HL-60 (cell line): ENCODE results near the gene RYR2.

ENCODE experiments used
- CTCF ChIP-seq: IDR thresholded peaks from one replicate; pipeline ENCODE4 v1.5.1; 2011; ENCODE audit warnings: low read length, control low read depth, inconsistent platforms; ENCODE audit not compliant: insufficient read depth
- GABPA ChIP-seq: IDR thresholded peaks from 2 replicates; pipeline ENCODE4 v1.6.1; 2012; ENCODE audit warnings: low read depth
- POLR2AphosphoS5 ChIP-seq: IDR thresholded peaks from 2 replicates; pipeline ENCODE4 v1.6.1; 2012; ENCODE audit warnings: low read depth
- SPI1 ChIP-seq: IDR thresholded peaks from 2 replicates; pipeline ENCODE4 v1.6.1; 2012; ENCODE audit warnings: low read depth, mild to moderate bottlenecking, borderline replicate concordance

- TF ChIP-seq CTCF (no peak), SPI1 (no peak), POLR2AphosphoS5 (no peak), GABPA (no peak)
Measured at GRCh38 chr1:237671935-237672334, 630.0 kb downstream of the RYR2 start.
